Astrocyte (in vitro differentiated cells and primary cell): ENCODE results near the gene TRERF1.

Source experiments
- EZH2 ChIP-seq: IDR thresholded peaks from 2 replicates; pipeline ENCODE4 v1.6.1; 2012; ENCODE audit warnings: mild to moderate bottlenecking, low read length, inconsistent platforms; ENCODE audit not compliant: insufficient read depth
- TF ChIP-seq, protein P1 (sequence below): IDR thresholded peaks from 2 replicates; pipeline ENCODE4 v1.5.1; 2011; ENCODE audit warnings: low read depth, mild to moderate bottlenecking, inconsistent platforms, low read length, moderate library complexity; ENCODE audit not compliant: insufficient read depth

DNA sequence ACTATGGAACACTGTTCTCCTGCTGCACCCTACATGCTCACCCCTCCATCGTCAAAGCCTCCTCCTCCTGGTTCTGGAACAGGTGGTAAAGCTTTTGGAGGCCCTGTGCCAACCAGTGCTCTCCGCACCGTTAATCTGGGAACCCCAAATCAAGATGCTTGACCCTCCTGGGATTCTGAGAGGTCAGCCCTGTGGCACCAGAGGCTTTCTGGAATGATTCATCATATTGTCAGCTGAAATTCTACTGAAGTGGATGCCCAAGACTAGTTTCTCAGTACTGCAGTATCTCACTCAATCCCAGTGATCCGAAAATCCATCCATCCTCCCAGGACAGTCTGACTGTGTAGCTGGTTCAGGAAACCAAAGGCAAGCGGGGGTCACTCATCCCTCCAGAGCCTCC, 92.7 kb downstream of the TRERF1 start:
- no peak for TF ChIP-seq EZH2
- TF ChIP-seq, protein P1, sequence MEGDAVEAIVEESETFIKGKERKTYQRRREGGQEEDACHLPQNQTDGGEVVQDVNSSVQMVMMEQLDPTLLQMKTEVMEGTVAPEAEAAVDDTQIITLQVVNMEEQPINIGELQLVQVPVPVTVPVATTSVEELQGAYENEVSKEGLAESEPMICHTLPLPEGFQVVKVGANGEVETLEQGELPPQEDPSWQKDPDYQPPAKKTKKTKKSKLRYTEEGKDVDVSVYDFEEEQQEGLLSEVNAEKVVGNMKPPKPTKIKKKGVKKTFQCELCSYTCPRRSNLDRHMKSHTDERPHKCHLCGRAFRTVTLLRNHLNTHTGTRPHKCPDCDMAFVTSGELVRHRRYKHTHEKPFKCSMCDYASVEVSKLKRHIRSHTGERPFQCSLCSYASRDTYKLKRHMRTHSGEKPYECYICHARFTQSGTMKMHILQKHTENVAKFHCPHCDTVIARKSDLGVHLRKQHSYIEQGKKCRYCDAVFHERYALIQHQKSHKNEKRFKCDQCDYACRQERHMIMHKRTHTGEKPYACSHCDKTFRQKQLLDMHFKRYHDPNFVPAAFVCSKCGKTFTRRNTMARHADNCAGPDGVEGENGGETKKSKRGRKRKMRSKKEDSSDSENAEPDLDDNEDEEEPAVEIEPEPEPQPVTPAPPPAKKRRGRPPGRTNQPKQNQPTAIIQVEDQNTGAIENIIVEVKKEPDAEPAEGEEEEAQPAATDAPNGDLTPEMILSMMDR: no peak
